Neural cell (in vitro differentiated cells): ENCODE results near the gene SLC6A5. TPM values are rescaled to one million over a fixed set of nuclear protein-coding genes. Genes with fewer than 3 reads are reported as not detected.

ENCODE experiments used
- H2AFZ ChIP-seq: fragments of 200-600, 300-800 bp; sonication (generic), shearing (Covaris generic); 2 replicates; pipeline ENCODE4 v1.6.0; 2014; ENCODE audit warnings: low read depth, mild to moderate bottlenecking, antibody characterized with exemption, low read length, moderate library complexity
- H3F3A ChIP-seq: fragments of 200-600 bp; shearing (Covaris generic); 2 replicates; pipeline ENCODE4 v1.6.1; 2016; ENCODE audit warnings: mild to moderate bottlenecking, moderate library complexity, mixed read lengths, antibody characterized with exemption, low read length; ENCODE audit not compliant: insufficient read depth, poor library complexity, severe bottlenecking
- H3K27ac ChIP-seq: fragments of 200-600, 300-800 bp; sonication (generic), shearing (Covaris generic); 2 replicates; pipeline ENCODE4 v1.5.1; 2014; ENCODE audit warnings: mild to moderate bottlenecking, low read length, moderate library complexity
- H3K27me3 ChIP-seq: fragments of 300-800, 200-600 bp; sonication (generic), shearing (Covaris generic); 2 replicates; pipeline ENCODE4 v1.6.0; 2014; ENCODE audit warnings: mild to moderate bottlenecking, low read depth, low read length, moderate library complexity; ENCODE audit not compliant: insufficient read depth
- H3K36me3 ChIP-seq: fragments of 300-800, 200-600 bp; sonication (generic), shearing (Covaris generic); 2 replicates; pipeline ENCODE4 v1.5.1; 2014; ENCODE audit warnings: mild to moderate bottlenecking, antibody characterized with exemption, low read length, moderate library complexity; ENCODE audit not compliant: insufficient read depth
- H3K4me2 ChIP-seq: fragments of 300-800, 200-600 bp; sonication (generic), shearing (Covaris generic); 2 replicates; pipeline ENCODE4 v1.6.0; 2014; ENCODE audit warnings: mild to moderate bottlenecking, low read length
- H3K4me3 ChIP-seq: fragments of 300-800, 200-600 bp; sonication (generic), shearing (Covaris generic); 2 replicates; pipeline ENCODE4 v1.5.1; 2014; ENCODE audit warnings: mild to moderate bottlenecking, low read length, moderate library complexity
- H3K79me2 ChIP-seq: fragments of 200-600 bp; shearing (Covaris generic); replicated peaks from 2 replicates; pipeline ENCODE4 v1.6.0; 2014; ENCODE audit warnings: mild to moderate bottlenecking, low read length, moderate library complexity; ENCODE audit not compliant: insufficient read depth
- H3K9ac ChIP-seq: fragments of 300-800, 200-600 bp; sonication (generic), shearing (Covaris generic); 2 replicates; pipeline ENCODE4 v1.6.1; 2016; ENCODE audit warnings: mild to moderate bottlenecking, low read length, mixed read lengths
- H3K9me2 ChIP-seq: fragments of 200-600 bp; shearing (Covaris generic); 2 replicates; pipeline ENCODE4 v1.6.1; 2016; ENCODE audit warnings: mild to moderate bottlenecking, low read length, mixed read lengths; ENCODE audit not compliant: insufficient read depth
- H3K9me3 ChIP-seq: fragments of 200-600, 300-800 bp; sonication (generic), shearing (Covaris generic); 2 replicates; pipeline ENCODE4 v1.6.1; 2016; ENCODE audit warnings: mild to moderate bottlenecking, mixed run types, low read length, moderate library complexity, mixed read lengths
- H4K20me1 ChIP-seq: fragments of 200-600 bp; shearing (Covaris generic); 2 replicates; pipeline ENCODE4 v1.6.1; 2016; ENCODE audit warnings: mild to moderate bottlenecking, mixed run types; ENCODE audit not compliant: insufficient read depth
- EP300 ChIP-seq: fragments of 450-650 bp; conservative IDR thresholded peaks from 2 replicates; pipeline ENCODE4 v1.6.1; 2014; ENCODE audit warnings: antibody characterized with exemption, mild to moderate bottlenecking, moderate library complexity; ENCODE audit not compliant: poor library complexity, severe bottlenecking
- EZH2 ChIP-seq: fragments of 200-600, 300-800 bp; shearing (Covaris generic), sonication (generic); IDR thresholded peaks from 2 replicates; pipeline ENCODE4 v1.6.1; 2014; ENCODE audit warnings: antibody characterized with exemption, low read length, borderline replicate concordance, mild to moderate bottlenecking; ENCODE audit not compliant: insufficient read depth, poor library complexity, severe bottlenecking
- MXI1 ChIP-seq: fragments of 450-650 bp; conservative IDR thresholded peaks from 2 replicates; pipeline ENCODE4 v1.6.1; 2014; ENCODE audit warnings: antibody characterized with exemption, mild to moderate bottlenecking; ENCODE audit not compliant: poor library complexity, severe bottlenecking
- POLR2AphosphoS5 ChIP-seq: IDR thresholded peaks from 2 replicates; pipeline ENCODE4 v1.6.1; 2012
- RAD21 ChIP-seq: fragments of 450-650 bp; conservative IDR thresholded peaks from 2 replicates; pipeline ENCODE4 v1.6.1; 2014; ENCODE audit warnings: antibody characterized with exemption, mild to moderate bottlenecking, moderate library complexity
- REST ChIP-seq: IDR thresholded peaks from 2 replicates; pipeline ENCODE4 v1.6.1; 2012; ENCODE audit warnings: borderline replicate concordance
- SMC3 ChIP-seq: fragments of 450-650 bp; conservative IDR thresholded peaks from 2 replicates; pipeline ENCODE4 v1.6.1; 2014; ENCODE audit warnings: antibody characterized with exemption, mild to moderate bottlenecking, moderate library complexity; ENCODE audit not compliant: poor library complexity
- TAF1 ChIP-seq: IDR thresholded peaks from 2 replicates; pipeline ENCODE4 v1.6.1; 2012; ENCODE audit warnings: low read depth
- polyA plus RNA-seq: library from polyadenylated mRNA; depleted of rRNA; stranded (reverse); fragments of >200 nt; gene quantifications from 2 replicates; pipeline ENCODE4 v1.2.3, GENCODE V29; 2014

SLC6A5 gene
- polyA plus RNA-seq, 1 donor from 2014 or later = not detected

GRCh38 chr11:20559523-20560300 lies 39.7 kb upstream of the SLC6A5 start:
- H3K27me3 ChIP-seq = no peaks in the 10 kb centered on the region
- no peak overlapping the region for H3K4me3 ChIP-seq
- H3K9me2 ChIP-seq = no peaks in the 10 kb centered on the region
- H3K36me3 ChIP-seq = no peaks in the 10 kb centered on the region
- TF ChIP-seq EZH2 (no peak), SMC3 (no peak), MXI1 (no peak), TAF1 (no peak), POLR2AphosphoS5 (no peak), RAD21 (no peak), EP300 (no peak), REST (no peak)
- H2AFZ ChIP-seq = no peak overlapping the region
- no peaks in the 10 kb centered on the region for H3K79me2 ChIP-seq
- no peak overlapping the region for H3K4me2 ChIP-seq
- no peak overlapping the region for H3K27ac ChIP-seq
- H3K9me3 ChIP-seq = no peaks in the 10 kb centered on the region
- H3K9ac ChIP-seq = no peak overlapping the region
- H4K20me1 ChIP-seq = no peaks in the 10 kb centered on the region
- H3F3A ChIP-seq = no peaks in the 10 kb centered on the region

- Histone ChIP-seq H2AFZ (no peak overlapping the region), H3K27ac (no peak overlapping the region), H3F3A (no peaks in the 10 kb centered on the region), H4K20me1 (no peaks in the 10 kb centered on the region), H3K36me3 (no peaks in the 10 kb centered on the region), H3K79me2 (no peaks in the 10 kb centered on the region), H3K9me2 (no peaks in the 10 kb centered on the region), H3K9ac (no peak overlapping the region), H3K9me3 (no peaks in the 10 kb centered on the region), H3K4me3 (no peak overlapping the region), H3K4me2 (no peak overlapping the region), H3K27me3 (no peaks in the 10 kb centered on the region)
- TF ChIP-seq EP300 = no peak
- no peak for TF ChIP-seq RAD21
- no peak for TF ChIP-seq SMC3
- TF ChIP-seq TAF1 = no peak
- TF ChIP-seq REST = no peak
- TF ChIP-seq POLR2AphosphoS5 = no peak
Observed at GRCh38 chr11:20561915-20562314, 37.5 kb upstream of the SLC6A5 start.
